ENCODE measurements around the gene RHOC.

DNA sequence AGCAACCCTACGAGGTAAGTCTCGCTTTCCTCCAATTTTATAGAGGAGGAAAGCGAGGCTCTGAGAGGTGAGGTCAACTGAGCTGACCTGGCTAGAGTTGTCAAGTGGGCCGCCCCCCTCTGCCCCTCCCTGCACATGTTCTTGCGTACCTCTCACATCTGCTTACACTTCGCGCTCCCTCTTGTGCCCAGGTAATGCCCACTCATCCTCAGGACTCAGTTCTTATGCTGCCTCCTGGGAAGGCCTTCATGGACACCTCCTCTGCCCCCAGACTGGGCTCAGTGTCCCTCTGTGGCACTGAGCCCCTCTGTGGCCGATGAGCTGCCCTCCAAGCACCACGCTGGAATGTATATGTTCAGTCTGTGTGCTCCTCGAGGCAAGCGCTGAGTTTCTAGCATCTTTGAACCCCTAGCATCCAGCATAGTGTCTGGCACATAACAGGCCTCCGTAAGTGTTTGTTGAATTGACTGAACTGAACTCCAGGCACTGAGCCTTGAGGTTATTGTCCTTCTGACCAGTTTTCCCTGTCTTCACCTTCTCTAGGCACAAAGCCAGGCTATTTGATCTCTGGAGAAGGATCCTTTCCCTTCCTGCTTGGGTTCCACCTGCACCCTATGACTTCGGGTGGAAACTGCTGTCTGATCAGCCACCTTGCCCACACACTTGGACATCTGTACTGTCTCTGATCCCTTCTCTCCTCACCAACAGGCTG is 19.0 kb downstream of the RHOC start:
- TF ChIP-seq CTCF (IDR thresholded peaks at IDR 0.05) (no peak), POLR2A (IDR thresholded peaks at IDR 0.05) (no peak)

Data from Peyer's patch (tissue), 4 donors.